Measurements from ENCODE around the gene RIN3.

Gene RIN3

GRCh38 chr14:92644970-92645515 is 131.5 kb downstream of the RIN3 start:
- no peak for DNase-seq

GRCh38 chr14:92645841-92646478 is 132.4 kb downstream of the RIN3 start:
- DNase-seq, result no peak
- in situ Hi-C loops (cut with HindIII; ENCODE audit: low pct_ligation_motif_present, low pct_unique_long_range_greater_than_20kb, low sequenced_read_pairs), result no loop called here

More at GRCh38 chr14:92644970-92645515, 131.5 kb downstream of the RIN3 start:
- in situ Hi-C loops (cut with HindIII; ENCODE audit: low pct_ligation_motif_present, low pct_unique_long_range_greater_than_20kb, low sequenced_read_pairs), result no loop called here

GRCh38 chr14:92646952-92647796 is 133.6 kb downstream of the RIN3 start:
- in situ Hi-C loops (cut with HindIII; ENCODE audit: low pct_ligation_motif_present, low pct_unique_long_range_greater_than_20kb, low sequenced_read_pairs), result no loop called here
- no peak for DNase-seq

- in situ Hi-C loops (cut with HindIII; ENCODE audit: low pct_ligation_motif_present, low pct_unique_long_range_greater_than_20kb, low sequenced_read_pairs), result no loop called here
- no peak for DNase-seq
Observed at GRCh38 chr14:92647797-92648279, 134.3 kb downstream of the RIN3 start.

- DNase-seq, result no peak
- in situ Hi-C loops (cut with HindIII; ENCODE audit: low pct_ligation_motif_present, low pct_unique_long_range_greater_than_20kb, low sequenced_read_pairs), result no loop called here
Observed at GRCh38 chr14:92649066-92649465, 135.5 kb downstream of the RIN3 start.

GRCh38 chr14:92649934-92650545 is 136.5 kb downstream of the RIN3 start:
- DNase-seq, result no peak
- in situ Hi-C loops (cut with HindIII; ENCODE audit: low pct_ligation_motif_present, low pct_unique_long_range_greater_than_20kb, low sequenced_read_pairs), result no loop called here

- no peak for DNase-seq
- in situ Hi-C loops (cut with HindIII; ENCODE audit: low pct_ligation_motif_present, low pct_unique_long_range_greater_than_20kb, low sequenced_read_pairs), result no loop called here
Observed at GRCh38 chr14:92650581-92651105, 137.1 kb downstream of the RIN3 start.

- in situ Hi-C loops (cut with HindIII; ENCODE audit: low pct_ligation_motif_present, low pct_unique_long_range_greater_than_20kb, low sequenced_read_pairs), result no loop called here
- no peak for DNase-seq
Observed at GRCh38 chr14:92651106-92651757, 137.7 kb downstream of the RIN3 start.

- no peak for DNase-seq
- in situ Hi-C loops (cut with HindIII; ENCODE audit: low pct_ligation_motif_present, low pct_unique_long_range_greater_than_20kb, low sequenced_read_pairs), result no loop called here
Observed at GRCh38 chr14:92651758-92652406, 138.3 kb downstream of the RIN3 start.

- in situ Hi-C loops (cut with HindIII; ENCODE audit: low pct_ligation_motif_present, low pct_unique_long_range_greater_than_20kb, low sequenced_read_pairs), result no loop called here
Observed at GRCh38 chr14:92652413-92653151, 139.0 kb downstream of the RIN3 start.

GRCh38 chr14:92653162-92653651 is 139.6 kb downstream of the RIN3 start:
- no peak for DNase-seq
- in situ Hi-C loops (cut with HindIII; ENCODE audit: low pct_ligation_motif_present, low pct_unique_long_range_greater_than_20kb, low sequenced_read_pairs), result no loop called here

More at GRCh38 chr14:92652413-92653151, 139.0 kb downstream of the RIN3 start:
- DNase-seq, result no peak

- in situ Hi-C loops (cut with HindIII; ENCODE audit: low pct_ligation_motif_present, low pct_unique_long_range_greater_than_20kb, low sequenced_read_pairs), result no loop called here
- DNase-seq, result no peak
Observed at GRCh38 chr14:92654239-92654901, 140.8 kb downstream of the RIN3 start.

GRCh38 chr14:92655419-92656201 is 142.0 kb downstream of the RIN3 start:
- in situ Hi-C loops (cut with HindIII; ENCODE audit: low pct_ligation_motif_present, low pct_unique_long_range_greater_than_20kb, low sequenced_read_pairs), result no loop called here
- DNase-seq, result no peak

GRCh38 chr14:92656306-92657081 is 142.9 kb downstream of the RIN3 start:
- in situ Hi-C loops (cut with HindIII; ENCODE audit: low pct_ligation_motif_present, low pct_unique_long_range_greater_than_20kb, low sequenced_read_pairs), result no loop called here

GRCh38 chr14:92657457-92658142 is 144.0 kb downstream of the RIN3 start:
- DNase-seq, result no peak
- in situ Hi-C loops (cut with HindIII; ENCODE audit: low pct_ligation_motif_present, low pct_unique_long_range_greater_than_20kb, low sequenced_read_pairs), result no loop called here

More at GRCh38 chr14:92656306-92657081, 142.9 kb downstream of the RIN3 start:
- DNase-seq, result no peak

Measured in ACHN (cell line).